Kidney (tissue), 14 donors: ENCODE results near the gene LONP1. TPM values are rescaled to one million over a fixed set of nuclear protein-coding genes. Genes with fewer than 3 reads are reported as not detected.

ENCODE experiments used
- DNase-seq, 5 donors: peaks; one replicate each; pipeline ENCODE4 v3.0.0-alpha.2; 2013 to 2020
- FAIRE-seq: peaks from 2 replicates; lab custom pipeline; 2012; peaks lifted over from hg19 to GRCh38; lab: Jason Lieb, UNC
- H3K27ac ChIP-seq, 2 donors: one replicate each; pipeline ENCODE4 v1.7.0; 2013; ENCODE audit warnings: low read depth in 2 of 2, low read length in 2 of 2, inconsistent platforms in 1 of 2
- H3K27me3 ChIP-seq: one replicate; pipeline ENCODE4 v1.7.1; 2013; ENCODE audit warnings: low read length, inconsistent platforms; ENCODE audit not compliant: control insufficient read depth, insufficient read depth
- H3K36me3 ChIP-seq, 3 donors: one replicate each; pipeline versions ENCODE4 v1.7.0 to v1.7.1; 2013; ENCODE audit warnings: low read length in 3 of 3, control low read depth in 1 of 3, inconsistent platforms in 1 of 3; ENCODE audit not compliant: insufficient read depth in 3 of 3, control insufficient read depth in 2 of 3
- H3K4me1 ChIP-seq, 3 donors: one replicate each; pipeline versions ENCODE4 v1.7.0 to v1.7.1; 2013; ENCODE audit warnings: low read length in 3 of 3, inconsistent platforms in 1 of 3, low read depth in 1 of 3; ENCODE audit not compliant: control insufficient read depth in 2 of 3, insufficient read depth in 2 of 3
- H3K4me3 ChIP-seq, 3 donors: one replicate each; pipeline versions ENCODE4 v1.7.0 to v1.8.1; 2013; ENCODE audit warnings: low read length in 3 of 3, control low read depth in 1 of 3, inconsistent platforms in 1 of 3
- H3K9ac ChIP-seq, 3 donors: one replicate each; pipeline versions ENCODE4 v1.7.0 to v1.7.1; 2013; ENCODE audit warnings: low read length in 3 of 3, control low read depth in 1 of 3, inconsistent platforms in 1 of 3
- H3K9me3 ChIP-seq, 3 donors: one replicate each; pipeline versions ENCODE4 v1.7.0 to v1.7.1; 2013; ENCODE audit warnings: low read length in 3 of 3, control low read depth in 1 of 3, inconsistent platforms in 1 of 3; ENCODE audit not compliant: control insufficient read depth in 2 of 3, insufficient read depth in 1 of 3
- CTCF ChIP-seq: IDR thresholded peaks from 3 replicates; pipeline ENCODE4 v1.5.1; 2012; ENCODE audit warnings: mild to moderate bottlenecking, moderate library complexity, borderline replicate concordance; ENCODE audit not compliant: insufficient read depth; ENCODE audit errors: extremely low read depth
- intact Hi-C: fragments of 100-400 bp; cut with DNase I; formaldehyde crosslinking; loops from one replicate; pipeline ENCODE4 v1.11.1; 2022
- polyA plus RNA-seq: library from polyadenylated mRNA; stranded (reverse); fragments of 350-450 nt; fragmentation: Illumina TruSeq; extraction: RNeasy Lipid Tissue Mini Kit (QIAGEN cat#74804); gene quantifications from one replicate; pipeline ENCODE4 v1.2.3, GENCODE V29; 2014; ENCODE audit warnings: low read depth, low replicate concordance; ENCODE audit not compliant: insufficient read depth
- total RNA-seq: library from RNA; stranded (reverse); fragmentation: NEBNext Ultra II Directional; extraction: Animal tissue kit (Norgen Biotek cat#: 25700); gene quantifications from one replicate; pipeline ENCODE4 v1.2.1, GENCODE V29; 2021
- donor health status: control.
- donor health status: control.
- donor health status: control.
- donor health status: control.
- donor health status: control.
- donor health status: DM: yes; HTN: yes; CAD: no.
- donor health status: Normal renal cell carcinoma (clear cell type).

The LONP1 gene
- total and polyA plus RNA-seq, 2 donors from 2014 or later = 67.1 to 71.5 TPM

- H3K27ac ChIP-seq = no peak overlapping the region
- peaks cover 0 to 6% (median 5%) of the 10 kb centered on the region in 3 donors for H3K4me1 ChIP-seq
- intact Hi-C loops = no loop called here
- FAIRE-seq (no peak), DNase-seq (no peak)
- peaks cover 0 to 4% (median 0%) of the 10 kb centered on the region in 3 donors for H3K36me3 ChIP-seq
- H3K4me3 ChIP-seq = no peak overlapping the region
- H3K9me3 ChIP-seq = no peaks in the 10 kb centered on the region
- H3K9ac ChIP-seq = no peak overlapping the region
- no peak for TF ChIP-seq CTCF
- no peaks in the 10 kb centered on the region for H3K27me3 ChIP-seq
These were observed 45.2 kb downstream of the LONP1 start for GRCh38 chr19:5674714-5675113.

- TF ChIP-seq CTCF = no peak
- Histone ChIP-seq H3K36me3 (peaks cover 0 to 14% (median 6%) of the 10 kb centered on the region in 3 donors), H3K4me1 (no peaks in the 10 kb centered on the region), H3K27me3 (no peaks in the 10 kb centered on the region), H3K9ac (no peak overlapping the region), H3K4me3 (no peak overlapping the region), H3K27ac (no peak overlapping the region), H3K9me3 (no peaks in the 10 kb centered on the region)
- intact Hi-C loops = no loop called here
- FAIRE-seq = no peak
- no peak for DNase-seq
These were observed 46.2 kb downstream of the LONP1 start for GRCh38 chr19:5673752-5674151.

GRCh38 chr19:5672708-5673459, 47.1 kb downstream of the LONP1 start:
- no peak for TF ChIP-seq CTCF
- no peak overlapping the region for H3K9ac ChIP-seq
- peaks cover 0 to 17% (median 6%) of the 10 kb centered on the region in 3 donors for H3K36me3 ChIP-seq
- no peak for DNase-seq
- H3K27ac ChIP-seq = no peak overlapping the region
- no peaks in the 10 kb centered on the region for H3K9me3 ChIP-seq
- FAIRE-seq = no peak
- H3K27me3 ChIP-seq = no peaks in the 10 kb centered on the region
- intact Hi-C loops = no loop called here
- no peaks in the 10 kb centered on the region for H3K4me1 ChIP-seq
- no peak overlapping the region for H3K4me3 ChIP-seq
